ENCODE data around the gene RALY. TPM values are rescaled to one million over a fixed set of nuclear protein-coding genes. Genes with fewer than 3 reads are reported as not detected.

RALY gene
- total and polyA plus RNA-seq, 10 of the 15 experiments (the other 5 are each of a cell fraction or from before 2014, with no cell fraction given), result 1.2 to 246 (median 137) TPM

DNA sequence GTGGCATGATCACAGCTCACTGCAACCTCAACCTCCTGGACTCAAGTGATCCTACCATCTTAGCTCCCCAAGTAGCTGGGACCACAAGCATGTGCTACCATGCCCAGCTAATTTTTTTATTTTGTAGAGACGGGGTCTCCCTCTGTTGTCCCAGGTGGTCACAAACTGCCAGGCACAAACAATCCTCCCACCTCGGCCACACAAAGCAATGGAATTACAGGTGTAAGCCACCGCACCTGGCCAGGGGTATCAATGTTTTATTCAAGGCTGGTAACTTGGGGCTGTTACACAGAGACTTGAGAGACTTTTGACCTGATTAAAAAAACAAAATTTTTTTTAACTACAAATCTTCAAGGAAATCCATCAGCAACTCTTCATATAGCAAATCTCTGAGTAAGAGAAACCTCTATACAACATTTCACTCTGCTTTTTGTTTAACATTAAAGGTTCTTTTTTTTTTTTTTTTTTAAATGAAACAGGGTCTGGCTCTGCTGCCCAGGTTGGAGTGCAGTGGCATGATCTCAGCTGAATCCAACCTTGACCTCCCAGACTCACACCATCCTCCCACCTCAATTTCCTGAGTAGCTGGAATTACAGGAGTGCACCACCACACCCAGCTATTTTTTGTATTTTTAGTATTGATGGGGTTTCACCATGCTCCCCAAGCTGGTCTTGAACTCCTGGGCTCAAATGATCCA lies 112.4 kb downstream of the RALY start:
- ATAC-seq, result no peak
- ChIA-PET POLR2A (interaction anchor here (0.6 to 1.2 kb wide), 3 partner anchors 12 to 162 kb away, joined by 3 read pairs; partner anchors contain the start of gene RALY), RAD21 (ENCODE audit: unreplicated experiment) (no interaction called here), SMC1A (ENCODE audit: uncharacterized antibody, unreplicated experiment) (interaction anchor here (0.7 to 1.0 kb wide), 2 partner anchors 11 to 19 kb away, joined by 3 read pairs; no protein-coding TSS in a partner anchor), CTCF (interaction anchor here (0.5 to 1.4 kb wide), 3 partner anchors 19 to 263 kb away, joined by 3 to 5 read pairs (median 4); no protein-coding TSS in a partner anchor)
- in situ Hi-C loops (cut with MboI) (no loop called here), intact Hi-C loops (cut with micrococcal nuclease; ENCODE audit: unreplicated experiment) (no loop called here)
- Histone ChIP-seq H3K4me3 (no peak overlapping the region), H2AFZ (ENCODE audit: control insufficient read depth, low read depth, low read length) (no peak overlapping the region), H3K4me2 (ENCODE audit: control insufficient read depth, insufficient read depth) (peak overlapping the region; percentile 54), H3K36me3 (ENCODE audit: control insufficient read depth in 2 of 2, insufficient read depth in 2 of 2, low read length in 1 of 2) (peaks cover 8 to 49% of the 10 kb centered on the region in 2 experiments), H3K9ac (ENCODE audit: control insufficient read depth, insufficient read depth, low read length) (no peak overlapping the region), H3K9me3 (replicated peaks; ENCODE audit: control insufficient read depth, insufficient read depth, low read length) (no peaks in the 10 kb centered on the region), H4K20me1 (ENCODE audit: control insufficient read depth, insufficient read depth) (peaks cover 7% of the 10 kb centered on the region), H3K4me1 (ENCODE audit: control insufficient read depth, insufficient read depth, low read length) (peaks cover 9% of the 10 kb centered on the region), H3K27ac (ENCODE audit: control insufficient read depth, insufficient read depth) (no peak overlapping the region), H3K79me2 (ENCODE audit: control insufficient read depth, insufficient read depth, low read length) (peaks cover 85% of the 10 kb centered on the region), H3K27me3 (replicated peaks in 1 of 2; ENCODE audit: control insufficient read depth in 2 of 2, insufficient read depth in 2 of 2, low read length in 1 of 2) (no peaks in the 10 kb centered on the region)
- 98% methylated on average over 3 of the region's 3 CpGs for WGBS (ENCODE audit: insufficient coverage, insufficient replicate concordance, low lambda C conversion rate, missing lambda C conversion rate)
- BruUV-seq (replicated peaks), result no TSS peak
- TF ChIP-seq, protein P1, sequence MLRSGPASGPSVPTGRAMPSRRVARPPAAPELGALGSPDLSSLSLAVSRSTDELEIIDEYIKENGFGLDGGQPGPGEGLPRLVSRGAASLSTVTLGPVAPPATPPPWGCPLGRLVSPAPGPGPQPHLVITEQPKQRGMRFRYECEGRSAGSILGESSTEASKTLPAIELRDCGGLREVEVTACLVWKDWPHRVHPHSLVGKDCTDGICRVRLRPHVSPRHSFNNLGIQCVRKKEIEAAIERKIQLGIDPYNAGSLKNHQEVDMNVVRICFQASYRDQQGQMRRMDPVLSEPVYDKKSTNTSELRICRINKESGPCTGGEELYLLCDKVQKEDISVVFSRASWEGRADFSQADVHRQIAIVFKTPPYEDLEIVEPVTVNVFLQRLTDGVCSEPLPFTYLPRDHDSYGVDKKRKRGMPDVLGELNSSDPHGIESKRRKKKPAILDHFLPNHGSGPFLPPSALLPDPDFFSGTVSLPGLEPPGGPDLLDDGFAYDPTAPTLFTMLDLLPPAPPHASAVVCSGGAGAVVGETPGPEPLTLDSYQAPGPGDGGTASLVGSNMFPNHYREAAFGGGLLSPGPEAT (IDR thresholded peaks at IDR 0.05; ENCODE audit: low read depth), result no peak
- TF ChIP-seq CHD2 (IDR thresholded peaks at IDR 0.05; ENCODE audit: borderline replicate concordance, low read depth, low read length) (no peak), SMAD1 (IDR thresholded peaks at IDR 0.05; ENCODE audit: low read depth, partially characterized antibody) (no peak), ESRRA (IDR thresholded peaks at IDR 0.05; ENCODE audit: low read length) (no peak), CUX1 (IDR thresholded peaks at IDR 0.05; ENCODE audit: insufficient replicate concordance, low read depth, low read length) (no peak), SUPT20H (IDR thresholded peaks at IDR 0.05; ENCODE audit: borderline replicate concordance, control insufficient read depth, low read depth, low read length) (no peak), TCF7 (IDR thresholded peaks at IDR 0.05; ENCODE audit: borderline replicate concordance) (no peak), SUZ12 (IDR thresholded peaks at IDR 0.05; ENCODE audit: unreplicated experiment) (no peak)
- DNase-seq (ENCODE audit: low read depth, low spot score), result no peak
- no peak for FAIRE-seq

Measured in GM12878 (cell line).